B cell (primary cell): ENCODE measurements around the gene TACC3. TPM values are rescaled to one million over a fixed set of nuclear protein-coding genes. Genes with fewer than 3 reads are reported as not detected.

Source experiments
- ATAC-seq: fragments of 200-7000 bp; cut with Tn5 transposase; one replicate; pipeline ENCODE4 v1.10.0; 2021; ENCODE audit warnings: low read depth, mild to moderate bottlenecking, moderate number of reproducible peaks, moderate library complexity
- CTCF ChIA-PET: fragments of 350-600 bp; sonication (Branson Sonifier 250); formaldehyde crosslinking; loops from one replicate; lab custom pipeline; 2021; ENCODE audit warnings: antibody characterized with exemption, inconsistent platforms; lab: Charles Lee
- POLR2A ChIA-PET: fragments of 350-600 bp; sonication (Branson Sonifier 250); formaldehyde crosslinking; loops from one replicate; lab custom pipeline; 2021; ENCODE audit warnings: antibody characterized with exemption; lab: Charles Lee
- DNase-seq: peaks from one replicate; pipeline ENCODE4 v3.0.0; 2013
- H2AFZ ChIP-seq: 2 replicates; pipeline ENCODE4 v1.6.1; 2012; ENCODE audit warnings: mild to moderate bottlenecking, low read depth, low read length; ENCODE audit not compliant: insufficient read depth, poor library complexity, severe bottlenecking
- H3K27ac ChIP-seq, 2 donors: 1 replicate in 1 of 2; 2 replicates in 1 of 2; pipeline ENCODE4 v1.5.1; 2012 to 2013; ENCODE audit warnings: low read length in 2 of 2, mild to moderate bottlenecking in 2 of 2, moderate library complexity in 1 of 2
- H3K27me3 ChIP-seq, 4 experiments: fragments of 200-600 bp in 1 of 4; sonication (generic) in 1 of 4; replicated peaks in 1 of 4; 1 replicate in 2 of 4; 2 replicates in 2 of 4; pipeline versions ENCODE4 v1.6.1 to v1.7.0; 2013 to 2016; ENCODE audit warnings: low read length in 3 of 4, mild to moderate bottlenecking in 2 of 4, mixed read lengths in 1 of 4, moderate library complexity in 1 of 4; ENCODE audit not compliant: insufficient read depth in 4 of 4, control insufficient read depth in 3 of 4; ENCODE audit errors: control extremely low read depth in 1 of 4
- H3K36me3 ChIP-seq, 2 experiments: replicated peaks in 1 of 2; 1 replicate in 1 of 2; 2 replicates in 1 of 2; pipeline versions ENCODE4 v1.6.1 to v1.7.1; 2013; ENCODE audit warnings: low read length in 1 of 2; ENCODE audit not compliant: insufficient read depth in 2 of 2, control insufficient read depth in 1 of 2; ENCODE audit errors: control extremely low read depth in 1 of 2, extremely low read depth in 1 of 2
- H3K4me1 ChIP-seq, 2 donors: fragments of 200-600 bp in 1 of 2; sonication (generic) in 1 of 2; 1 replicate in 1 of 2; 2 replicates in 1 of 2; pipeline versions ENCODE4 v1.5.1 to v1.6.1; 2013 to 2017; ENCODE audit warnings: low read length in 2 of 2; ENCODE audit not compliant: control insufficient read depth in 2 of 2, insufficient read depth in 2 of 2
- H3K4me2 ChIP-seq: replicated peaks from 2 replicates; pipeline ENCODE3; 2012; ENCODE audit warnings: mild to moderate bottlenecking, low read depth, low read length; ENCODE audit not compliant: poor library complexity, severe bottlenecking
- H3K4me3 ChIP-seq, 5 experiments: fragments of 200-600 bp in 1 of 5; sonication (generic) in 1 of 5; 1 replicate in 3 of 5; 2 replicates in 2 of 5; pipeline versions ENCODE4 v1.5.1 to v1.7.0; 2011 to 2016; ENCODE audit warnings: low read length in 4 of 5, mild to moderate bottlenecking in 4 of 5, low read depth in 2 of 5, control low read depth in 1 of 5, moderate library complexity in 1 of 5; ENCODE audit not compliant: insufficient read depth in 1 of 5; ENCODE audit errors: control extremely low read depth in 1 of 5, extremely low read depth in 1 of 5
- H3K79me2 ChIP-seq: fragments of 200-600 bp; sonication (generic); one replicate; pipeline ENCODE4 v1.6.0; 2016; ENCODE audit warnings: low read length; ENCODE audit not compliant: control insufficient read depth, insufficient read depth
- H3K9ac ChIP-seq: fragments of 200-600 bp; sonication (generic); 2 replicates; pipeline ENCODE4 v1.6.1; 2017; ENCODE audit warnings: mild to moderate bottlenecking, low read length, moderate library complexity
- H3K9me3 ChIP-seq, 3 donors: one replicate each; pipeline versions ENCODE4 v1.6.1 to v1.7.1; 2013; ENCODE audit warnings: low read length in 2 of 3; ENCODE audit not compliant: control insufficient read depth in 2 of 3, insufficient read depth in 1 of 3; ENCODE audit errors: control extremely low read depth in 1 of 3
- H4K20me1 ChIP-seq: 2 replicates; pipeline ENCODE4 v1.6.0; 2012; ENCODE audit warnings: mild to moderate bottlenecking, low read length; ENCODE audit not compliant: insufficient read depth, control insufficient read depth, poor library complexity, severe bottlenecking
- H3K27ac Mint-ChIP-seq: one replicate; pipeline ENCODE4 v1.8.0; 2021; ENCODE audit warnings: mixed read lengths
- H3K27me3 Mint-ChIP-seq: one replicate; pipeline ENCODE4 v1.8.0; 2021; ENCODE audit warnings: mixed read lengths
- H3K4me1 Mint-ChIP-seq: one replicate; pipeline ENCODE4 v1.8.0; 2021; ENCODE audit warnings: mixed read lengths
- H3K4me3 Mint-ChIP-seq: one replicate; pipeline ENCODE4 v1.8.0; 2021; ENCODE audit warnings: mixed read lengths
- H3K9me3 Mint-ChIP-seq: one replicate; pipeline ENCODE4 v1.8.0; 2022; ENCODE audit warnings: mixed read lengths; ENCODE audit not compliant: insufficient read depth
- EZH2 ChIP-seq: IDR thresholded peaks from 2 replicates; pipeline ENCODE4 v1.6.1; 2012; ENCODE audit warnings: borderline replicate concordance, low read depth, mild to moderate bottlenecking, moderate library complexity, low read length; ENCODE audit not compliant: insufficient read depth, poor library complexity, severe bottlenecking
- WGBS: methylation state at CpG from one replicate; pipeline ENCODE4 v1.1.5; 2013; ENCODE audit warnings: missing lambda C conversion rate; ENCODE audit not compliant: insufficient coverage; 5-methylcytosine and 5-hydroxymethylcytosine counted together
- intact Hi-C: fragments of 100-400 bp; cut with micrococcal nuclease; formaldehyde crosslinking; loops from one replicate; pipeline ENCODE4 v1.10.0; 2022
- polyA plus RNA-seq: library from polyadenylated mRNA; depleted of rRNA; stranded (reverse); fragments of >200 nt; gene quantifications from 2 replicates; pipeline ENCODE4 v1.2.3, GENCODE V29; 2012
- total RNA-seq, 2 donors: library from RNA; stranded (reverse); fragments of 120-200 nt in 1 of 2; gene quantifications; 1 replicate in 1 of 2; 2 replicates in 1 of 2; pipeline versions ENCODE4 v1.2.3 to v1.2.4, GENCODE V29; 2013 to 2022
- TF ChIP-seq, protein P1 (sequence below): fragments of 200-600 bp; IDR thresholded peaks from one replicate; pipeline ENCODE4 v1.8.0; 2022; ENCODE audit warnings: antibody characterized with exemption, mild to moderate bottlenecking

Gene TACC3
- total and polyA plus RNA-seq, 2 donors (not counting 1 experiment from before 2014, with no cell fraction given), result 29.5 to 47.9 TPM

DNA sequence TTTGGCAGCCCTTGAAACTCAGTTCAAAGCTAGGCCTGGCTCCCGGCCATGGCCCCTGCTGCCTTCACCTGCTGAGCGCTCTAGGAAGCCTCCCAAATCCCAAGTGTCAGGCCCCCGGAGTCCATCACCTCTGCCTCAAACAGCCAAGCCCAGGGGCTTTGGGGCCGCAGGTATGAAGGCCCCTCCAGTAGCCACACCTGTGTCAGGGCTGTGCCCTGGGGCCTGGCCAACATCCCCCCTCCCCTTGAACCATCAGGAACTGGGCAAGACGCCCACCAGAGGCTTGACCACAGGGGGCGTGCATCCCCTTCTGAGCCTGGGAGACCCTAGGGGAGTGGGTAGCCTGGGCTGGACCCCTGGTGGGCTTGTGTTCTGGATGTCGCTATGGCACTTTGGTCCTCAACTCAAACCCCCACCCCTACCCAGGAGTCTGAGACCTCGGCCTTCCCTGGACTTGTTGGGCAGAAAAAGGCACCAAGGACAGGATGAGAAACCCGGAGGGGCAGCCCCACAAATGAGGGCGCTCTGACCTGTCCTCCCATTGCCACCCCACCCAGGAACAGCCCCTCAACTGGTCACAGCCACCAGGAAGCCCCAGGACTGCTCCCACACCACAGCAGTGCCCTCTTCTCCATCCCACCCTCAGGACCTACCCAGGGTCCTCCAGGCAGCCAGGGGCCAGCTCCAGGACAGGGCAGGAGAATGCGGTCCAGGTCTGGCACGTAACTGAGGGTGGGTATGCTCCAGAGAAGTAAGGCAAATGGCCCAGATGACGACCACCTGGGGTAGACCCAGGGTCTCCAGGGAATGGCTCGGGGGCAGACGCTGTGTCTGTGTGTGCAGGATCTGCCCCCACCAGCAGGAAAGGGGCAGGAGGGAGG, 5.0 kb upstream of the TACC3 start:
- 68% methylated on average over 12 of the region's 15 CpGs for WGBS
- DNase-seq (no peak), ATAC-seq (no peak)
- H3K27ac ChIP-seq, result peak overlapping the region; percentile 82 to 99
- Mint-ChIP-seq H3K27me3 (no peaks in the 10 kb centered on the region), H3K4me1 (peaks cover 61% of the 10 kb centered on the region), H3K9me3 (no peaks in the 10 kb centered on the region), H3K4me3 (no peak overlapping the region), H3K27ac (peak overlapping the region; percentile 90)
- peaks cover 53% of the 10 kb centered on the region for H4K20me1 ChIP-seq
- peaks cover 57% of the 10 kb centered on the region for H3K79me2 ChIP-seq
- peaks cover 0 to 6% (median 0%) of the 10 kb centered on the region in 3 donors for H3K9me3 ChIP-seq
- POLR2A ChIA-PET, result no interaction called here
- H2AFZ ChIP-seq, result no peak overlapping the region
- TF ChIP-seq, protein P1, sequence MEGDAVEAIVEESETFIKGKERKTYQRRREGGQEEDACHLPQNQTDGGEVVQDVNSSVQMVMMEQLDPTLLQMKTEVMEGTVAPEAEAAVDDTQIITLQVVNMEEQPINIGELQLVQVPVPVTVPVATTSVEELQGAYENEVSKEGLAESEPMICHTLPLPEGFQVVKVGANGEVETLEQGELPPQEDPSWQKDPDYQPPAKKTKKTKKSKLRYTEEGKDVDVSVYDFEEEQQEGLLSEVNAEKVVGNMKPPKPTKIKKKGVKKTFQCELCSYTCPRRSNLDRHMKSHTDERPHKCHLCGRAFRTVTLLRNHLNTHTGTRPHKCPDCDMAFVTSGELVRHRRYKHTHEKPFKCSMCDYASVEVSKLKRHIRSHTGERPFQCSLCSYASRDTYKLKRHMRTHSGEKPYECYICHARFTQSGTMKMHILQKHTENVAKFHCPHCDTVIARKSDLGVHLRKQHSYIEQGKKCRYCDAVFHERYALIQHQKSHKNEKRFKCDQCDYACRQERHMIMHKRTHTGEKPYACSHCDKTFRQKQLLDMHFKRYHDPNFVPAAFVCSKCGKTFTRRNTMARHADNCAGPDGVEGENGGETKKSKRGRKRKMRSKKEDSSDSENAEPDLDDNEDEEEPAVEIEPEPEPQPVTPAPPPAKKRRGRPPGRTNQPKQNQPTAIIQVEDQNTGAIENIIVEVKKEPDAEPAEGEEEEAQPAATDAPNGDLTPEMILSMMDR, result no peak
- no peak for TF ChIP-seq EZH2
- no peak overlapping the region for H3K9ac ChIP-seq
- H3K27me3 ChIP-seq, result no peaks in the 10 kb centered on the region
- peaks cover 49 to 73% of the 10 kb centered on the region in 2 donors for H3K4me1 ChIP-seq
- H3K4me2 ChIP-seq, result peak overlapping the region; percentile 97
- CTCF ChIA-PET, result interaction anchor here (6.1 kb wide), 1 partner anchor 23 kb away, joined by 75 read pairs; no protein-coding TSS in a partner anchor
- intact Hi-C loops, result no loop called here
- H3K36me3 ChIP-seq, result peaks cover 0 to 20% of the 10 kb centered on the region in 2 experiments
- H3K4me3 ChIP-seq, result no peak overlapping the region
